ENCODE data around the gene KLK7. TPM values are rescaled to one million over a fixed set of nuclear protein-coding genes. Genes with fewer than 3 reads are reported as not detected.

Gene KLK7
- total RNA-seq, 1 donor from 2014 or later: not detected

DNA sequence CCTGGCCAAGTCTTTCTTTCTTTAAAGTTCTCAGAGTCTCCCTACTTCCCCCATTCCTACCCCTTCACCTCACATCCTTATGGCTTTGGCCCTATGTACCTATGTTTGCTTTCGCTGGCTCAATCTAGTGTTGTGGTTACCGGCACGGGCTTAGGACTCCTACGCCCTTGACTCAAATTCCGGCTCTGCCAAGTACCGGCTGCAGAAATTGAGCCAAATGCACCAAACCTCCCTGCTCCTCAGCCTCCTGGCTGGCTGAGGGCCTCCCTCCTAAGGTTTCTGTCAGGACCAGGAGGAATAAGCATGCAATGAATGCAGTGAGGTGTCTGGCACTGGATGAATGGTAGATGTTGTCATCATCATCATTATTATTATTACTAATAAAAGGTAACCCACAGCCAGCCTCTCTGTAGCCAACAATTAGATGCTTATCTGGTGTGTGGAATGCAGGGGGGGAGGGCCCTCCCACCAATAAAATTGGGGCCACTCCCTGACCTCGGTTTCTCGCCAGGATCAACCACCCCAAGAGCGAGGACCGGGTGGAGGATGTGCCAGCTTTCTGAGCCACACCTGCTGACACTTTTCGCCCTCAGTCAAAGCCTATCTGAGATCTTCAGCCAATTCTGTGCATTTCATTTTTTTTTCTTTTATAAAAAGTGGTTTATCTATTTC, 51.6 kb downstream of the KLK7 start:
- Histone ChIP-seq H3K9me3 (no peaks in the 10 kb centered on the region), H3K36me3 (no peaks in the 10 kb centered on the region), H3K4me3 (no peak overlapping the region), H3K27me3 (ENCODE audit: low read depth) (peaks cover 33% of the 10 kb centered on the region), H3K4me1 (no peaks in the 10 kb centered on the region), H3K27ac (no peak overlapping the region)
- DNase-seq (no peak), ATAC-seq (peak; percentile 39 to 79)
- intact Hi-C loops (cut with DNase I): no loop called here
- TF ChIP-seq, protein P1, sequence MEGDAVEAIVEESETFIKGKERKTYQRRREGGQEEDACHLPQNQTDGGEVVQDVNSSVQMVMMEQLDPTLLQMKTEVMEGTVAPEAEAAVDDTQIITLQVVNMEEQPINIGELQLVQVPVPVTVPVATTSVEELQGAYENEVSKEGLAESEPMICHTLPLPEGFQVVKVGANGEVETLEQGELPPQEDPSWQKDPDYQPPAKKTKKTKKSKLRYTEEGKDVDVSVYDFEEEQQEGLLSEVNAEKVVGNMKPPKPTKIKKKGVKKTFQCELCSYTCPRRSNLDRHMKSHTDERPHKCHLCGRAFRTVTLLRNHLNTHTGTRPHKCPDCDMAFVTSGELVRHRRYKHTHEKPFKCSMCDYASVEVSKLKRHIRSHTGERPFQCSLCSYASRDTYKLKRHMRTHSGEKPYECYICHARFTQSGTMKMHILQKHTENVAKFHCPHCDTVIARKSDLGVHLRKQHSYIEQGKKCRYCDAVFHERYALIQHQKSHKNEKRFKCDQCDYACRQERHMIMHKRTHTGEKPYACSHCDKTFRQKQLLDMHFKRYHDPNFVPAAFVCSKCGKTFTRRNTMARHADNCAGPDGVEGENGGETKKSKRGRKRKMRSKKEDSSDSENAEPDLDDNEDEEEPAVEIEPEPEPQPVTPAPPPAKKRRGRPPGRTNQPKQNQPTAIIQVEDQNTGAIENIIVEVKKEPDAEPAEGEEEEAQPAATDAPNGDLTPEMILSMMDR (IDR thresholded peaks at IDR 0.05): no peak

DNA sequence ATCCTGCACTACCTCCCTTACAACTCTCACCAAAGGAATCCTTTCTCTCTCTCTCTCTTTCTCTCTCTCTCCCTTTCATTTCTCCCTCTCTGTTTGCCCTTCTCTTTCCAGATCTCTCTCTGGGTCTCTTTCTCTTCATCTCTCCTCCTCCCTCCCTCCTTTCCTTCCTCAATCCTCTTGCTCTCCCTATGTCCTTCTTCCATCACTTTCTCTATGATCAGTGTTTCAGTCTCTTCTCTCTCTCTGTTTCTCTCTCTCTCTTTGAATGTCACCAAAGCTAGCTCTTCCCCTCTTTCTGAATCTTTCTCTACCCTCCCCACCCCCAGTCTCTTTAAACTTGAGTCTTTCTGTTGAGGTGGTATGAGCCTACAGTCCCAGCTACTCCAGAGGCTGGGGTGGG, 52.7 kb downstream of the KLK7 start:
- H3K36me3 ChIP-seq: no peaks in the 10 kb centered on the region
- DNase-seq (no peak), ATAC-seq (no peak)
- TF ChIP-seq, protein P1 (IDR thresholded peaks at IDR 0.05): no peak
- H3K27me3 ChIP-seq (ENCODE audit: low read depth): peaks cover 33% of the 10 kb centered on the region
- intact Hi-C loops (cut with DNase I): no loop called here
- no peaks in the 10 kb centered on the region for H3K4me1 ChIP-seq
- no peaks in the 10 kb centered on the region for H3K9me3 ChIP-seq
- no peak overlapping the region for H3K4me3 ChIP-seq
- H3K27ac ChIP-seq: no peak overlapping the region

DNA sequence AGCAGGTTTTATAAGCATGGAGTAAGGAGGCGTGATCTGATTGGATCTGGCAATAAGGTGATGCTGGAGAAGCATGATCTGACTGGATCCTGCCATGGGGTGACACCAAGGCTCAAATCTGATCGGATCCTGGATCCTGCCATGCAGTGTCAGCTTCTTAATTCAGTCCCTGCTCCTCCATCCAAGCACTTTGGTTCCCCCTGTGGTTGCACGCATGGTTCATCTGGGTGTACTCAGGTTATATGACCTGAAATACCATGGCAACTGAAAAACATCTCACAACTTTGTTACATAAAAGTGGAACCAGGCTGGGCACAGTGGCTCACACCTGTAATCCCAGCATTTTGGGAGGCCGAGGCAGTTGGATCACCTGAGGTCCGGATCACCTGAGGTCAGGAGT, 54.9 kb downstream of the KLK7 start:
- no peak for ATAC-seq

More for the DNA sequence above, 54.9 kb downstream of the KLK7 start:
- Histone ChIP-seq H3K4me1 (no peaks in the 10 kb centered on the region), H3K4me3 (no peak overlapping the region), H3K36me3 (no peaks in the 10 kb centered on the region), H3K27ac (no peak overlapping the region), H3K9me3 (no peaks in the 10 kb centered on the region), H3K27me3 (ENCODE audit: low read depth) (peaks cover 33% of the 10 kb centered on the region)
- DNase-seq: no peak
- intact Hi-C loops (cut with DNase I): no loop called here
- TF ChIP-seq, protein P1 (IDR thresholded peaks at IDR 0.05): no peak

Other genes with a start within 250 kb of the KLK7 start
- not detected for gene GPR32, start 213.5 kb downstream of the KLK7 start, total RNA-seq
- gene ACP4, start 193.5 kb downstream of the KLK7 start, total RNA-seq: not detected
- 1.9 TPM for gene KLK1, start 160.1 kb downstream of the KLK7 start, total RNA-seq
- not detected for gene KLK15, start 150.3 kb downstream of the KLK7 start, total RNA-seq
- gene KLK3, start 129.0 kb downstream of the KLK7 start, total RNA-seq: not detected
- gene KLK2, start 110.5 kb downstream of the KLK7 start, total RNA-seq: not detected
- not detected for gene KLK4, start 72.5 kb downstream of the KLK7 start, total RNA-seq
- gene KLK5, start 30.9 kb downstream of the KLK7 start, total RNA-seq: not detected
- gene KLK6, start 14.3 kb downstream of the KLK7 start, total RNA-seq: not detected
- gene KLK8, start 17.7 kb upstream of the KLK7 start, total RNA-seq: not detected
- gene KLK10, start 35.8 kb upstream of the KLK7 start, total RNA-seq: 5.7 TPM
- 11.2 TPM for gene KLK11, start 42.7 kb upstream of the KLK7 start, total RNA-seq
- 1.9 TPM for gene KLK12, start 51.1 kb upstream of the KLK7 start, total RNA-seq
- gene KLK13, start 81.2 kb upstream of the KLK7 start, total RNA-seq: 0.56 TPM
- 0.89 TPM for gene KLK14, start 99.0 kb upstream of the KLK7 start, total RNA-seq
- 8.3 TPM for gene CTU1, start 124.5 kb upstream of the KLK7 start, total RNA-seq
- 24.8 TPM for gene SIGLEC9, start 141.0 kb upstream of the KLK7 start, total RNA-seq
- gene SIGLEC7, start 158.4 kb upstream of the KLK7 start, total RNA-seq: 10.0 TPM
- gene CD33, start 241.2 kb upstream of the KLK7 start, total RNA-seq: 32.0 TPM

Data from lower lobe of right lung (tissue), 2 donors.